ENCODE data around the gene IKZF1.

Gene IKZF1

GRCh38 chr7:50330254-50330653 is 25.7 kb downstream of the IKZF1 start:
- H3K4me2 ChIP-seq (ENCODE audit: low read length) = no peak overlapping the region
- no peaks in the 10 kb centered on the region for H3K79me2 ChIP-seq (ENCODE audit: control insufficient read depth, insufficient read depth, low read length, poor library complexity)
- no peak for DNase-seq
- no peak overlapping the region for H2AFZ ChIP-seq (ENCODE audit: insufficient read depth, low read length, poor library complexity)
- H2BK5ac ChIP-seq (ENCODE audit: low read depth, low read length, poor library complexity) = no peak overlapping the region
- H2BK120ac ChIP-seq (ENCODE audit: insufficient read depth, low read length, poor library complexity) = no peak overlapping the region
- no peaks in the 10 kb centered on the region for H3K9me3 ChIP-seq (ENCODE audit: insufficient read depth, low read depth, low read length)
- no peak overlapping the region for H4K8ac ChIP-seq (ENCODE audit: low read depth, low read length)
- H3K9ac ChIP-seq (ENCODE audit: low read length) = no peak overlapping the region
- no peak overlapping the region for H2AK5ac ChIP-seq (ENCODE audit: low read length)
- no peak overlapping the region for H4K91ac ChIP-seq (ENCODE audit: low read depth, low read length)
- H2BK12ac ChIP-seq (ENCODE audit: low read length) = no peak overlapping the region
- WGBS (ENCODE audit: extremely low coverage, insufficient coverage, insufficient read length) = no CpG with 5 or more reads among the region's 4 CpGs
- H3K23ac ChIP-seq (ENCODE audit: low read length) = no peak overlapping the region
- no peaks in the 10 kb centered on the region for H3K79me1 ChIP-seq (ENCODE audit: low read length)
- no peak overlapping the region for H4K12ac ChIP-seq (ENCODE audit: low read depth, low read length)
- no peaks in the 10 kb centered on the region for H3K27me3 ChIP-seq (ENCODE audit: insufficient read depth, low read length)
- no peaks in the 10 kb centered on the region for H3K36me3 ChIP-seq (ENCODE audit: control insufficient read depth in 1 of 2, insufficient read depth in 2 of 2, low read length in 2 of 2)
- peaks cover 2 to 6% of the 10 kb centered on the region in 2 experiments for H3K4me1 ChIP-seq (ENCODE audit: control insufficient read depth in 1 of 2, insufficient read depth in 2 of 2, low read length in 2 of 2)
- no peak overlapping the region for H3K27ac ChIP-seq (ENCODE audit: low read depth, low read length)
- no peak overlapping the region for H3K4me3 ChIP-seq (ENCODE audit: low read depth, low read length)
- H3K4ac ChIP-seq (ENCODE audit: low read depth, low read length) = no peak overlapping the region
- H3K18ac ChIP-seq (ENCODE audit: low read length) = no peak overlapping the region
- H3K14ac ChIP-seq (ENCODE audit: low read length) = no peak overlapping the region

- no peaks in the 10 kb centered on the region for H3K36me3 ChIP-seq (ENCODE audit: control insufficient read depth in 1 of 2, insufficient read depth in 2 of 2, low read length in 2 of 2)
- H3K79me2 ChIP-seq (ENCODE audit: control insufficient read depth, insufficient read depth, low read length, poor library complexity) = no peaks in the 10 kb centered on the region
- peaks cover 2 to 8% of the 10 kb centered on the region in 2 experiments for H3K4me1 ChIP-seq (ENCODE audit: control insufficient read depth in 1 of 2, insufficient read depth in 2 of 2, low read length in 2 of 2)
- H3K14ac ChIP-seq (ENCODE audit: low read length) = no peak overlapping the region
- no peak overlapping the region for H3K27ac ChIP-seq (ENCODE audit: low read depth, low read length)
- H3K18ac ChIP-seq (ENCODE audit: low read length) = no peak overlapping the region
- no peak overlapping the region for H2AFZ ChIP-seq (ENCODE audit: insufficient read depth, low read length, poor library complexity)
- H3K4me3 ChIP-seq (ENCODE audit: low read depth, low read length) = no peak overlapping the region
- no peak overlapping the region for H2BK5ac ChIP-seq (ENCODE audit: low read depth, low read length, poor library complexity)
- no peak overlapping the region for H3K4ac ChIP-seq (ENCODE audit: low read depth, low read length)
- H3K27me3 ChIP-seq (ENCODE audit: insufficient read depth, low read length) = no peaks in the 10 kb centered on the region
- no peaks in the 10 kb centered on the region for H3K9me3 ChIP-seq (ENCODE audit: insufficient read depth, low read depth, low read length)
- DNase-seq = no peak
- H2BK12ac ChIP-seq (ENCODE audit: low read length) = no peak overlapping the region
- H4K12ac ChIP-seq (ENCODE audit: low read depth, low read length) = no peak overlapping the region
- no peak overlapping the region for H2AK5ac ChIP-seq (ENCODE audit: low read length)
- H3K4me2 ChIP-seq (ENCODE audit: low read length) = no peak overlapping the region
- H4K8ac ChIP-seq (ENCODE audit: low read depth, low read length) = no peak overlapping the region
- H4K91ac ChIP-seq (ENCODE audit: low read depth, low read length) = no peak overlapping the region
- no peak overlapping the region for H3K23ac ChIP-seq (ENCODE audit: low read length)
- no peak overlapping the region for H3K9ac ChIP-seq (ENCODE audit: low read length)
- H2BK120ac ChIP-seq (ENCODE audit: insufficient read depth, low read length, poor library complexity) = no peak overlapping the region
- WGBS (ENCODE audit: extremely low coverage, insufficient coverage, insufficient read length) = no CpG with 5 or more reads among the region's 3 CpGs
- H3K79me1 ChIP-seq (ENCODE audit: low read length) = no peaks in the 10 kb centered on the region
Measured at GRCh38 chr7:50330696-50331095, 26.2 kb downstream of the IKZF1 start.

GRCh38 chr7:50331564-50332208 is 27.2 kb downstream of the IKZF1 start:
- H2AFZ ChIP-seq (ENCODE audit: insufficient read depth, low read length, poor library complexity) = no peak overlapping the region
- no peak overlapping the region for H2BK12ac ChIP-seq (ENCODE audit: low read length)
- no peak overlapping the region for H4K91ac ChIP-seq (ENCODE audit: low read depth, low read length)
- no CpG with 5 or more reads among the region's 2 CpGs for WGBS (ENCODE audit: extremely low coverage, insufficient coverage, insufficient read length)
- no peak overlapping the region for H4K8ac ChIP-seq (ENCODE audit: low read depth, low read length)
- H3K36me3 ChIP-seq (ENCODE audit: control insufficient read depth in 1 of 2, insufficient read depth in 2 of 2, low read length in 2 of 2) = no peaks in the 10 kb centered on the region
- no peak overlapping the region for H3K23ac ChIP-seq (ENCODE audit: low read length)
- no peaks in the 10 kb centered on the region for H3K9me3 ChIP-seq (ENCODE audit: insufficient read depth, low read depth, low read length)
- no peak overlapping the region for H2BK5ac ChIP-seq (ENCODE audit: low read depth, low read length, poor library complexity)
- no peak overlapping the region for H3K27ac ChIP-seq (ENCODE audit: low read depth, low read length)
- no peak overlapping the region for H3K9ac ChIP-seq (ENCODE audit: low read length)
- no peaks in the 10 kb centered on the region for H3K79me1 ChIP-seq (ENCODE audit: low read length)
- no peak overlapping the region for H3K4me2 ChIP-seq (ENCODE audit: low read length)
- peaks cover 4 to 17% of the 10 kb centered on the region in 2 experiments for H3K4me1 ChIP-seq (ENCODE audit: control insufficient read depth in 1 of 2, insufficient read depth in 2 of 2, low read length in 2 of 2)
- no peak overlapping the region for H4K12ac ChIP-seq (ENCODE audit: low read depth, low read length)
- no peaks in the 10 kb centered on the region for H3K27me3 ChIP-seq (ENCODE audit: insufficient read depth, low read length)
- no peak overlapping the region for H3K14ac ChIP-seq (ENCODE audit: low read length)
- no peak overlapping the region for H2BK120ac ChIP-seq (ENCODE audit: insufficient read depth, low read length, poor library complexity)
- no peak overlapping the region for H2AK5ac ChIP-seq (ENCODE audit: low read length)
- DNase-seq = no peak
- H3K4ac ChIP-seq (ENCODE audit: low read depth, low read length) = no peak overlapping the region
- H3K18ac ChIP-seq (ENCODE audit: low read length) = no peak overlapping the region
- no peaks in the 10 kb centered on the region for H3K79me2 ChIP-seq (ENCODE audit: control insufficient read depth, insufficient read depth, low read length, poor library complexity)
- H3K4me3 ChIP-seq (ENCODE audit: low read depth, low read length) = no peak overlapping the region

- H3K4me2 ChIP-seq (ENCODE audit: low read length) = no peak overlapping the region
- no peak overlapping the region for H2AFZ ChIP-seq (ENCODE audit: insufficient read depth, low read length, poor library complexity)
- H4K12ac ChIP-seq (ENCODE audit: low read depth, low read length) = no peak overlapping the region
- no peaks in the 10 kb centered on the region for H3K9me3 ChIP-seq (ENCODE audit: insufficient read depth, low read depth, low read length)
- no peaks in the 10 kb centered on the region for H3K79me1 ChIP-seq (ENCODE audit: low read length)
- DNase-seq = no peak
- no peak overlapping the region for H4K8ac ChIP-seq (ENCODE audit: low read depth, low read length)
- H2BK120ac ChIP-seq (ENCODE audit: insufficient read depth, low read length, poor library complexity) = no peak overlapping the region
- H3K9ac ChIP-seq (ENCODE audit: low read length) = no peak overlapping the region
- H3K36me3 ChIP-seq (ENCODE audit: control insufficient read depth in 1 of 2, insufficient read depth in 2 of 2, low read length in 2 of 2) = no peaks in the 10 kb centered on the region
- H3K79me2 ChIP-seq (ENCODE audit: control insufficient read depth, insufficient read depth, low read length, poor library complexity) = no peaks in the 10 kb centered on the region
- WGBS (ENCODE audit: extremely low coverage, insufficient coverage, insufficient read length) = no CpG with 5 or more reads among the region's 8 CpGs
- no peak overlapping the region for H2AK5ac ChIP-seq (ENCODE audit: low read length)
- no peaks in the 10 kb centered on the region for H3K27me3 ChIP-seq (ENCODE audit: insufficient read depth, low read length)
- no peak overlapping the region for H4K91ac ChIP-seq (ENCODE audit: low read depth, low read length)
- no peak overlapping the region for H3K14ac ChIP-seq (ENCODE audit: low read length)
- H3K4ac ChIP-seq (ENCODE audit: low read depth, low read length) = no peak overlapping the region
- no peak overlapping the region for H2BK12ac ChIP-seq (ENCODE audit: low read length)
- no peak overlapping the region for H3K4me3 ChIP-seq (ENCODE audit: low read depth, low read length)
- no peak overlapping the region for H3K23ac ChIP-seq (ENCODE audit: low read length)
- H3K18ac ChIP-seq (ENCODE audit: low read length) = no peak overlapping the region
- H3K4me1 ChIP-seq (ENCODE audit: control insufficient read depth in 1 of 2, insufficient read depth in 2 of 2, low read length in 2 of 2) = peaks cover 4 to 19% of the 10 kb centered on the region in 2 experiments
- H3K27ac ChIP-seq (ENCODE audit: low read depth, low read length) = no peak overlapping the region
- H2BK5ac ChIP-seq (ENCODE audit: low read depth, low read length, poor library complexity) = no peak overlapping the region
Measured at GRCh38 chr7:50332241-50333165, 28.0 kb downstream of the IKZF1 start.

Data from trophoblast cell (in vitro differentiated cells and primary cell).